Neural cell (in vitro differentiated cells): ENCODE results near the gene METTL24. TPM values are rescaled to one million over a fixed set of nuclear protein-coding genes. Genes with fewer than 3 reads are reported as not detected.

ENCODE experiments used
- H2AFZ ChIP-seq: fragments of 200-600, 300-800 bp; sonication (generic), shearing (Covaris generic); 2 replicates; pipeline ENCODE4 v1.6.0; 2014; ENCODE audit warnings: low read depth, mild to moderate bottlenecking, antibody characterized with exemption, low read length, moderate library complexity
- H3F3A ChIP-seq: fragments of 200-600 bp; shearing (Covaris generic); 2 replicates; pipeline ENCODE4 v1.6.1; 2016; ENCODE audit warnings: mild to moderate bottlenecking, moderate library complexity, mixed read lengths, antibody characterized with exemption, low read length; ENCODE audit not compliant: insufficient read depth, poor library complexity, severe bottlenecking
- H3K27ac ChIP-seq: fragments of 200-600, 300-800 bp; sonication (generic), shearing (Covaris generic); 2 replicates; pipeline ENCODE4 v1.5.1; 2014; ENCODE audit warnings: mild to moderate bottlenecking, low read length, moderate library complexity
- H3K27me3 ChIP-seq: fragments of 300-800, 200-600 bp; sonication (generic), shearing (Covaris generic); 2 replicates; pipeline ENCODE4 v1.6.0; 2014; ENCODE audit warnings: mild to moderate bottlenecking, low read depth, low read length, moderate library complexity; ENCODE audit not compliant: insufficient read depth
- H3K36me3 ChIP-seq: fragments of 300-800, 200-600 bp; sonication (generic), shearing (Covaris generic); 2 replicates; pipeline ENCODE4 v1.5.1; 2014; ENCODE audit warnings: mild to moderate bottlenecking, antibody characterized with exemption, low read length, moderate library complexity; ENCODE audit not compliant: insufficient read depth
- H3K4me2 ChIP-seq: fragments of 300-800, 200-600 bp; sonication (generic), shearing (Covaris generic); 2 replicates; pipeline ENCODE4 v1.6.0; 2014; ENCODE audit warnings: mild to moderate bottlenecking, low read length
- H3K4me3 ChIP-seq: fragments of 300-800, 200-600 bp; sonication (generic), shearing (Covaris generic); 2 replicates; pipeline ENCODE4 v1.5.1; 2014; ENCODE audit warnings: mild to moderate bottlenecking, low read length, moderate library complexity
- H3K79me2 ChIP-seq: fragments of 200-600 bp; shearing (Covaris generic); replicated peaks from 2 replicates; pipeline ENCODE4 v1.6.0; 2014; ENCODE audit warnings: mild to moderate bottlenecking, low read length, moderate library complexity; ENCODE audit not compliant: insufficient read depth
- H3K9ac ChIP-seq: fragments of 300-800, 200-600 bp; sonication (generic), shearing (Covaris generic); 2 replicates; pipeline ENCODE4 v1.6.1; 2016; ENCODE audit warnings: mild to moderate bottlenecking, low read length, mixed read lengths
- H3K9me2 ChIP-seq: fragments of 200-600 bp; shearing (Covaris generic); 2 replicates; pipeline ENCODE4 v1.6.1; 2016; ENCODE audit warnings: mild to moderate bottlenecking, low read length, mixed read lengths; ENCODE audit not compliant: insufficient read depth
- H3K9me3 ChIP-seq: fragments of 200-600, 300-800 bp; sonication (generic), shearing (Covaris generic); 2 replicates; pipeline ENCODE4 v1.6.1; 2016; ENCODE audit warnings: mild to moderate bottlenecking, mixed run types, low read length, moderate library complexity, mixed read lengths
- H4K20me1 ChIP-seq: fragments of 200-600 bp; shearing (Covaris generic); 2 replicates; pipeline ENCODE4 v1.6.1; 2016; ENCODE audit warnings: mild to moderate bottlenecking, mixed run types; ENCODE audit not compliant: insufficient read depth
- EP300 ChIP-seq: fragments of 450-650 bp; conservative IDR thresholded peaks from 2 replicates; pipeline ENCODE4 v1.6.1; 2014; ENCODE audit warnings: antibody characterized with exemption, mild to moderate bottlenecking, moderate library complexity; ENCODE audit not compliant: poor library complexity, severe bottlenecking
- EZH2 ChIP-seq: fragments of 200-600, 300-800 bp; shearing (Covaris generic), sonication (generic); IDR thresholded peaks from 2 replicates; pipeline ENCODE4 v1.6.1; 2014; ENCODE audit warnings: antibody characterized with exemption, low read length, borderline replicate concordance, mild to moderate bottlenecking; ENCODE audit not compliant: insufficient read depth, poor library complexity, severe bottlenecking
- MXI1 ChIP-seq: fragments of 450-650 bp; conservative IDR thresholded peaks from 2 replicates; pipeline ENCODE4 v1.6.1; 2014; ENCODE audit warnings: antibody characterized with exemption, mild to moderate bottlenecking; ENCODE audit not compliant: poor library complexity, severe bottlenecking
- POLR2AphosphoS5 ChIP-seq: IDR thresholded peaks from 2 replicates; pipeline ENCODE4 v1.6.1; 2012
- RAD21 ChIP-seq: fragments of 450-650 bp; conservative IDR thresholded peaks from 2 replicates; pipeline ENCODE4 v1.6.1; 2014; ENCODE audit warnings: antibody characterized with exemption, mild to moderate bottlenecking, moderate library complexity
- SMC3 ChIP-seq: fragments of 450-650 bp; conservative IDR thresholded peaks from 2 replicates; pipeline ENCODE4 v1.6.1; 2014; ENCODE audit warnings: antibody characterized with exemption, mild to moderate bottlenecking, moderate library complexity; ENCODE audit not compliant: poor library complexity
- TAF1 ChIP-seq: IDR thresholded peaks from 2 replicates; pipeline ENCODE4 v1.6.1; 2012; ENCODE audit warnings: low read depth
- polyA plus RNA-seq: library from polyadenylated mRNA; depleted of rRNA; stranded (reverse); fragments of >200 nt; gene quantifications from 2 replicates; pipeline ENCODE4 v1.2.3, GENCODE V29; 2014
- TF ChIP-seq, protein P1 (sequence below): fragments of 450-650 bp; IDR thresholded peaks from 2 replicates; pipeline ENCODE4 v1.5.1; 2014; ENCODE audit warnings: antibody characterized with exemption, mild to moderate bottlenecking, moderate library complexity; ENCODE audit not compliant: poor library complexity, severe bottlenecking
- TF ChIP-seq, protein P2 (sequence below): IDR thresholded peaks from 2 replicates; pipeline ENCODE4 v1.6.1; 2012; ENCODE audit warnings: borderline replicate concordance

The METTL24 gene
- polyA plus RNA-seq, 1 donor from 2014 or later = not detected

DNA sequence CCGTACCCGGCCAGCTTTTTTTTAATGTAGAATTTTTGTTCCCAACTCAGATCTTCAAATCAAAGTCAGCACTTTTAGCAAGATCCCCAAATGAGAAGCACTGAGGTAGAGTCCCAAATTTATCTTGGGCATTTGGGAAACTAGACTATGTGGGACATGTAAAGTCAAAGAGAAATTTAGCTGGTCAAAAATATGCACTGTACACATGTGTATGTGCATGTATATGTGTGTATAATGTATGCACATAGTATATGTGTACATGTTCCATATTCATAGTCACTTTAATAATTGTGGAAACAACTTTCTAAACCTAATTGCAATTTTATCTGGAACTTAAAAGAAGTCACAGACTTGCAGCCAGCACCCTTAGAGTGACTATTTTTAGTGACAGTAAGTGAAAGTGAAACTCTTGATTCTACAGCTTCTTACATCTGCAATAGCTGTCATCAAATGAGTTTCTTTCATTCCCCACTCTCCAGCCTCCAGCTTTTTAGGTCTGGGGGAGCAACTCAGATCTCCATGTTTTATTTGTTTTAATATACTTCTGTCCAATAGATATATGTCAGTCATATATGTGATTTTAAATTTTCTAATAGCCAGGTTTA, 124.3 kb downstream of the METTL24 start:
- H3K9me3 ChIP-seq = no peaks in the 10 kb centered on the region
- H3K36me3 ChIP-seq = no peaks in the 10 kb centered on the region
- H4K20me1 ChIP-seq = no peaks in the 10 kb centered on the region
- no peaks in the 10 kb centered on the region for H3K27me3 ChIP-seq
- no peak overlapping the region for H3K4me3 ChIP-seq
- TF ChIP-seq SMC3 (no peak), MXI1 (no peak), POLR2AphosphoS5 (no peak), EZH2 (no peak), EP300 (no peak), TAF1 (no peak), RAD21 (no peak)
- TF ChIP-seq, protein P1, sequence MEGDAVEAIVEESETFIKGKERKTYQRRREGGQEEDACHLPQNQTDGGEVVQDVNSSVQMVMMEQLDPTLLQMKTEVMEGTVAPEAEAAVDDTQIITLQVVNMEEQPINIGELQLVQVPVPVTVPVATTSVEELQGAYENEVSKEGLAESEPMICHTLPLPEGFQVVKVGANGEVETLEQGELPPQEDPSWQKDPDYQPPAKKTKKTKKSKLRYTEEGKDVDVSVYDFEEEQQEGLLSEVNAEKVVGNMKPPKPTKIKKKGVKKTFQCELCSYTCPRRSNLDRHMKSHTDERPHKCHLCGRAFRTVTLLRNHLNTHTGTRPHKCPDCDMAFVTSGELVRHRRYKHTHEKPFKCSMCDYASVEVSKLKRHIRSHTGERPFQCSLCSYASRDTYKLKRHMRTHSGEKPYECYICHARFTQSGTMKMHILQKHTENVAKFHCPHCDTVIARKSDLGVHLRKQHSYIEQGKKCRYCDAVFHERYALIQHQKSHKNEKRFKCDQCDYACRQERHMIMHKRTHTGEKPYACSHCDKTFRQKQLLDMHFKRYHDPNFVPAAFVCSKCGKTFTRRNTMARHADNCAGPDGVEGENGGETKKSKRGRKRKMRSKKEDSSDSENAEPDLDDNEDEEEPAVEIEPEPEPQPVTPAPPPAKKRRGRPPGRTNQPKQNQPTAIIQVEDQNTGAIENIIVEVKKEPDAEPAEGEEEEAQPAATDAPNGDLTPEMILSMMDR = no peak
- TF ChIP-seq, protein P2, sequence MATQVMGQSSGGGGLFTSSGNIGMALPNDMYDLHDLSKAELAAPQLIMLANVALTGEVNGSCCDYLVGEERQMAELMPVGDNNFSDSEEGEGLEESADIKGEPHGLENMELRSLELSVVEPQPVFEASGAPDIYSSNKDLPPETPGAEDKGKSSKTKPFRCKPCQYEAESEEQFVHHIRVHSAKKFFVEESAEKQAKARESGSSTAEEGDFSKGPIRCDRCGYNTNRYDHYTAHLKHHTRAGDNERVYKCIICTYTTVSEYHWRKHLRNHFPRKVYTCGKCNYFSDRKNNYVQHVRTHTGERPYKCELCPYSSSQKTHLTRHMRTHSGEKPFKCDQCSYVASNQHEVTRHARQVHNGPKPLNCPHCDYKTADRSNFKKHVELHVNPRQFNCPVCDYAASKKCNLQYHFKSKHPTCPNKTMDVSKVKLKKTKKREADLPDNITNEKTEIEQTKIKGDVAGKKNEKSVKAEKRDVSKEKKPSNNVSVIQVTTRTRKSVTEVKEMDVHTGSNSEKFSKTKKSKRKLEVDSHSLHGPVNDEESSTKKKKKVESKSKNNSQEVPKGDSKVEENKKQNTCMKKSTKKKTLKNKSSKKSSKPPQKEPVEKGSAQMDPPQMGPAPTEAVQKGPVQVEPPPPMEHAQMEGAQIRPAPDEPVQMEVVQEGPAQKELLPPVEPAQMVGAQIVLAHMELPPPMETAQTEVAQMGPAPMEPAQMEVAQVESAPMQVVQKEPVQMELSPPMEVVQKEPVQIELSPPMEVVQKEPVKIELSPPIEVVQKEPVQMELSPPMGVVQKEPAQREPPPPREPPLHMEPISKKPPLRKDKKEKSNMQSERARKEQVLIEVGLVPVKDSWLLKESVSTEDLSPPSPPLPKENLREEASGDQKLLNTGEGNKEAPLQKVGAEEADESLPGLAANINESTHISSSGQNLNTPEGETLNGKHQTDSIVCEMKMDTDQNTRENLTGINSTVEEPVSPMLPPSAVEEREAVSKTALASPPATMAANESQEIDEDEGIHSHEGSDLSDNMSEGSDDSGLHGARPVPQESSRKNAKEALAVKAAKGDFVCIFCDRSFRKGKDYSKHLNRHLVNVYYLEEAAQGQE = no peak
- no peaks in the 10 kb centered on the region for H3K9me2 ChIP-seq
- no peaks in the 10 kb centered on the region for H3F3A ChIP-seq
- no peaks in the 10 kb centered on the region for H3K79me2 ChIP-seq
- no peak overlapping the region for H2AFZ ChIP-seq
- no peak overlapping the region for H3K9ac ChIP-seq
- no peak overlapping the region for H3K27ac ChIP-seq
- no peak overlapping the region for H3K4me2 ChIP-seq

DNA sequence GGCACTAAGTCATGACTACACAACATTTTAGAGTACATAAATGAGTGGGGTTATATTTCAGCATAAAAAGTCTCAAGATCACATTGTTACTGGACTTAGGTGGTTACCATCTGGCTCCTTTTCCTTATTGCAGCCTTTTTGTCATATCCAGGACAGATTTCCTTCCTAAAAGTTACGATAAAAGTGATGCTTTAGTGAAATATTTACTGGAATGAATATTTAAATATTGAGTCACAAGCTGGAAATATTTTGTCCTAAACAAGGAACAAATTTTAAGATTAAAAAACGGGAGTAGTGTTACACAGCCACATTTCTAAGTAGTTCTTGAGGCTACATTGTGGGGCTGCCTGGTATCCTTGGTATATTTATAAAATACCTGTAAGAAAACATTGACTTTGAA, 125.7 kb downstream of the METTL24 start:
- Histone ChIP-seq H3K9ac (no peak overlapping the region), H3K4me2 (no peak overlapping the region)

More for the DNA sequence above, 125.7 kb downstream of the METTL24 start:
- Histone ChIP-seq H3K27me3 (no peaks in the 10 kb centered on the region), H2AFZ (no peak overlapping the region), H3K36me3 (no peaks in the 10 kb centered on the region), H3F3A (no peaks in the 10 kb centered on the region), H4K20me1 (no peaks in the 10 kb centered on the region), H3K4me3 (no peak overlapping the region), H3K9me3 (no peaks in the 10 kb centered on the region), H3K79me2 (no peaks in the 10 kb centered on the region), H3K27ac (no peak overlapping the region), H3K9me2 (no peaks in the 10 kb centered on the region)
- TF ChIP-seq POLR2AphosphoS5 = no peak
